K562 (cell line): ENCODE measurements around the gene INS. TPM values are rescaled to one million over a fixed set of nuclear protein-coding genes. Genes with fewer than 3 reads are reported as not detected.
A peak's percentile ranks its signal among the peaks of the same experiment; 100 is the strongest.

ENCODE experiments used
- GMEB1 ChIP-seq: fragments of 250-450 bp; sonication (Bioruptor Pico); IDR thresholded peaks from 2 replicates; pipeline ENCODE4 v1.4.0; 2020; ENCODE audit warnings: mild to moderate bottlenecking
- NR0B1 ChIP-seq: fragments of 450-650 bp; IDR thresholded peaks from one replicate; pipeline ENCODE4 v1.6.1; 2018; ENCODE audit warnings: mild to moderate bottlenecking, moderate library complexity; ENCODE audit not compliant: partially characterized antibody
- ZNF740 ChIP-seq, 3 experiments: fragments of 200-800 bp in 1 of 3; sonication (Bioruptor generic) in 1 of 3; sonication (generic) in 1 of 3; formaldehyde crosslinking in 1 of 3; IDR thresholded peaks; 2 replicates each; pipeline versions ENCODE4 v1.6.1 to v1.8.0; 2016 to 2022; ENCODE audit warnings: mild to moderate bottlenecking in 2 of 3, missing compliant biosample characterization in 2 of 3, missing genetic modification characterization in 2 of 3, missing genetic modification reagents in 1 of 3
- polyA plus RNA-seq, 8 experiments: library from polyadenylated mRNA; depleted of rRNA in 4 of 8; stranded (reverse) in 5 of 8; unstranded in 3 of 8; fragments of >200 nt; fragmentation: Nextera tagmentation in 2 of 8; fragmentation: Illumina TruSeq in 1 of 8; extraction: Ambion mirVana in 2 of 8; extraction: Trizol in 1 of 8; gene quantifications; 2 replicates each; pipeline versions ENCODE4 v1.2.1 to v1.2.3, GENCODE V29; 2011 to 2014; ENCODE audit warnings: inconsistent platforms in 1 of 8, missing spikeins in 1 of 8
- total RNA-seq, 7 experiments: library from RNA; depleted of rRNA in 6 of 7; stranded (reverse); fragments of >200 nt in 6 of 7; fragmentation: Illumina TruSeq in 2 of 7; extraction: Trizol in 2 of 7; gene quantifications; 2 replicates each; pipeline versions ENCODE4 v1.2.1 to v1.2.3, GENCODE V29; 2011 to 2021; ENCODE audit warnings: low replicate concordance in 1 of 7

INS gene
- total and polyA plus RNA-seq, 9 of the 15 experiments (the other 6 are each of a cell fraction or from before 2014, with no cell fraction given): not detected

GRCh38 chr11:2208691-2209369, 47.8 kb upstream of the INS start (continued):
- TF ChIP-seq GMEB1 (CRISPR knock-in tag): no peak
- TF ChIP-seq NR0B1: no peak
- TF ChIP-seq ZNF740 (CRISPR knock-in tag; IDR thresholded peaks at IDR 0.05): 0 out of 2 replicates have a peak, but pooled peaks have one; percentile 18
- no peak for TF ChIP-seq ZNF740 (tag; IDR thresholded peaks at IDR 0.05)
